Fibroblast of villous mesenchyme (primary cell): Measurements from ENCODE around the gene HEYL. TPM values are rescaled to one million over a fixed set of nuclear protein-coding genes. Genes with fewer than 3 reads are reported as not detected.
A peak's percentile ranks its signal among the peaks of the same experiment; 100 is the strongest.

Experiments
- DNase-seq: peaks from one replicate; pipeline ENCODE4 v3.0.0-alpha.2; 2010; ENCODE audit warnings: low read depth
- H3K4me3 ChIP-seq: 2 replicates; pipeline ENCODE4 v1.5.1; 2011; ENCODE audit warnings: low read depth, mild to moderate bottlenecking, low read length
- CTCF ChIP-seq: IDR thresholded peaks from 2 replicates; pipeline ENCODE4 v1.5.1; 2012; ENCODE audit warnings: low read depth, mild to moderate bottlenecking, low read length; ENCODE audit not compliant: insufficient read depth
- total RNA-seq: library from RNA; depleted of rRNA; stranded (reverse); fragments of >200 nt; gene quantifications from 2 replicates; pipeline ENCODE4 v1.2.3, GENCODE V29; 2012

Gene HEYL
- total RNA-seq, 1 donor, result under 0.01 TPM

GRCh38 chr1:39646232-39647081, 7.0 kb upstream of the HEYL start:
- H3K4me3 ChIP-seq, result no peak overlapping the region
- TF ChIP-seq CTCF, result peak; percentile 7
- peak; percentile 93 for DNase-seq

DNA sequence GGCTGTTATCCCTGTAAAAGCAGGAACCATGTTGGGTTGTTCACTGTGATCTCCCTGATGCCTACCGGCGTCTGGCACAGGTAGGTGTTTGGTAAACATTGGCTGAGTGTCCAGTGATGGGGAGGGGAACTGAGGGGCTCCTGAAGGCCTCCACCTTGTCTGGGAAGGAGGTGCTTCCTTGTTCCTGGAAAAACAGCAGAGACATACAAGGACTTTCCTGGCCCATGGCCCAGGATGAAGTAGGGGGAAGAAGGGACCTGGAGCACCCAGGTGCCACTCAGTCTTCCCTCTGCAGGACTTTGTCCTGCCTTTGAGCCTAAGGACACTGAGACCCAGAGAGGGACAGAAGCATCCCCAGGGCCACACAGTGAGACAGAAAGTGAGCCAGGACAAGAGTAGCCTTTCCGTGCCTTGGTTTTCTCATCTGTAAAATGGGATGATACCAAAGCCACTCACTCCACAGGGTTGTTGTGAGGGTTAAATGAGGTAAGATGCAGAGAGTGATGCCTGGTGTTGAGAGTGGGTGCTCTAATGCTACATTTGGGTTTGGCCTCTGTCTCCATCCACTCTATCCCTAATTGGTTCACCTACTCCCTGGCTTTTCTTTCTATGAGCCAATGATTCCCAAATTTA, 6.1 kb upstream of the HEYL start:
- DNase-seq, result no peak
- no peak overlapping the region for H3K4me3 ChIP-seq
- no peak for TF ChIP-seq CTCF

DNA sequence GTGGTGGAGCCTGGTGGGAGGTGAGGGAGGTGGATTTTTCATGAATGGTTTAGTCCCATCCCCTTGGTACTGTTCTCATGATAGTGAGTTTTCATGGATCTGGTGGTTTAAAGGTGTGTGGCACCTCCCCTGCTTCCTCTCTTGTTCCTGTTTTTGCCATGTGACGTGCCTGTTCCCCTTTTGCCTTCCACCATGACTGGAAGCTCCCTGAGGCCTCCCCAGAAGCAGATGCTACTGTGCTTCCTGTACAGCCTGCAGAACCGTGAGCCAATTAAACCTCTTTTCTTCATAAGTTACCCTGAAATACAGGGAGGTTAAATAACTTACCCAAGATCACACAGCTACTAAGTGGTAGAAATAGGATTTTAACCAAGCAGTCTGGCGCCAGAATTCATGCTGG, 4.3 kb upstream of the HEYL start:
- DNase-seq, result no peak
- no peak for TF ChIP-seq CTCF
- no peak overlapping the region for H3K4me3 ChIP-seq

- no peak for TF ChIP-seq CTCF
- H3K4me3 ChIP-seq, result no peak overlapping the region
- no peak for DNase-seq
Measured at GRCh38 chr1:39642796-39643195, 3.4 kb upstream of the HEYL start.

DNA sequence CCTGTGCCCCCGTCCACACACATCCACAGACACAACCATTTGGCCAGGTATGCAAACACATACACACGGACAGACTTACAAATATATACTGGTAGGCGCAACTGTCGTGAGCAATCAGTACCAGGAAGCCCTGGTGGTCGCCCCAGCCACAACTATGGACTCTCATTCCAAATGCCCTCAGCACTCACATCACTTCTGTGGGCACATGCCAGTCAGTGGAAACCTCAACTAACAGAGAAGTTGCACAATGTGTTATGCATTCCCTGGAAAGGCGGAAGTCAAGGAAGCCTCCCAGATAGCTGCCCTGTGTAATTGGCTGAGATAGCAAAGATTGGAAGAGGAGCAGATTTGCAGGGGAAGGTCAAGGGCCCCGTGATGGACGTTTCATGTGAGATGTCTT, 1.4 kb upstream of the HEYL start:
- no peak for TF ChIP-seq CTCF
- no peak for DNase-seq
- H3K4me3 ChIP-seq, result no peak overlapping the region

GRCh38 chr1:39638965-39639304, 508 bp downstream of the HEYL start:
- no peak for TF ChIP-seq CTCF
- DNase-seq, result no peak
- H3K4me3 ChIP-seq, result peak overlapping the region; percentile 49
